Measurements from ENCODE around the gene LONP1. TPM values are rescaled to one million over a fixed set of nuclear protein-coding genes. Genes with fewer than 3 reads are reported as not detected.

Gene LONP1
- polyA plus RNA-seq, 1 donor from 2014 or later = 43.1 TPM

DNA sequence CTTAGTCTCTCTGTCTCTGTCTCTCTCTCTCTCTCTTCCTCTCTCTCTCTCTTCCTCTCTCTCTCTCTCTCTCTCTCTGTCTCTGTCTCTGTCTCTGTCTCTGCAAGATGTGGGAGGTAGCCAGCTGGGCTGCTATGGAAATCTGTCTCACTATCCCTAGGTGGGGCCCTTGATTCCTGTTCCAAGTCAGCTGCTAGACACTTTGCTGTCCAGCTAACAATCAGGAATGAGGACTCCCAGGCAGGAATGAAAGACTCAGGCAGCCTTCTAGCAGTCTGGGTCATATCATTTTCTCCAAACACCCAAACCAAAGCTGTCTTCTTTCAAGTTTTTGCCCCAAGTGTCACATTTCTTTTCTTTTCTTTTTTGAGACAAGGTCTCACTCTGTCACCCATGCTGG lies 23.7 kb upstream of the LONP1 start:
- Histone ChIP-seq H4K20me1 (ENCODE audit: insufficient read depth) (no peaks in the 10 kb centered on the region), H3K9me2 (ENCODE audit: insufficient read depth, low read length) (no peaks in the 10 kb centered on the region), H3K79me2 (replicated peaks; ENCODE audit: insufficient read depth, low read length) (no peaks in the 10 kb centered on the region), H3K4me3 (ENCODE audit: low read length) (no peak overlapping the region), H3K36me3 (ENCODE audit: insufficient read depth, low read length) (no peaks in the 10 kb centered on the region), H2AFZ (ENCODE audit: low read depth, low read length) (no peak overlapping the region), H3K27me3 (ENCODE audit: insufficient read depth, low read depth, low read length) (no peaks in the 10 kb centered on the region), H3K9me3 (ENCODE audit: low read length) (no peaks in the 10 kb centered on the region), H3K4me2 (ENCODE audit: low read length) (no peak overlapping the region), H3F3A (ENCODE audit: insufficient read depth, low read length, poor library complexity, severe bottlenecking) (no peaks in the 10 kb centered on the region), H3K27ac (ENCODE audit: low read length) (no peak overlapping the region), H3K9ac (ENCODE audit: low read length) (no peak overlapping the region)
- TF ChIP-seq POLR2AphosphoS5 (IDR thresholded peaks at IDR 0.05) (no peak), EZH2 (IDR thresholded peaks at IDR 0.05; ENCODE audit: borderline replicate concordance, insufficient read depth, low read length, poor library complexity, severe bottlenecking) (no peak), TAF1 (IDR thresholded peaks at IDR 0.05; ENCODE audit: low read depth) (no peak), MXI1 (conservative IDR thresholded peaks at IDR 0.05; ENCODE audit: poor library complexity, severe bottlenecking) (no peak), EP300 (conservative IDR thresholded peaks at IDR 0.05; ENCODE audit: poor library complexity, severe bottlenecking) (no peak), SMC3 (conservative IDR thresholded peaks at IDR 0.05; ENCODE audit: poor library complexity) (no peak), RAD21 (conservative IDR thresholded peaks at IDR 0.05) (no peak)
- TF ChIP-seq, protein P1, sequence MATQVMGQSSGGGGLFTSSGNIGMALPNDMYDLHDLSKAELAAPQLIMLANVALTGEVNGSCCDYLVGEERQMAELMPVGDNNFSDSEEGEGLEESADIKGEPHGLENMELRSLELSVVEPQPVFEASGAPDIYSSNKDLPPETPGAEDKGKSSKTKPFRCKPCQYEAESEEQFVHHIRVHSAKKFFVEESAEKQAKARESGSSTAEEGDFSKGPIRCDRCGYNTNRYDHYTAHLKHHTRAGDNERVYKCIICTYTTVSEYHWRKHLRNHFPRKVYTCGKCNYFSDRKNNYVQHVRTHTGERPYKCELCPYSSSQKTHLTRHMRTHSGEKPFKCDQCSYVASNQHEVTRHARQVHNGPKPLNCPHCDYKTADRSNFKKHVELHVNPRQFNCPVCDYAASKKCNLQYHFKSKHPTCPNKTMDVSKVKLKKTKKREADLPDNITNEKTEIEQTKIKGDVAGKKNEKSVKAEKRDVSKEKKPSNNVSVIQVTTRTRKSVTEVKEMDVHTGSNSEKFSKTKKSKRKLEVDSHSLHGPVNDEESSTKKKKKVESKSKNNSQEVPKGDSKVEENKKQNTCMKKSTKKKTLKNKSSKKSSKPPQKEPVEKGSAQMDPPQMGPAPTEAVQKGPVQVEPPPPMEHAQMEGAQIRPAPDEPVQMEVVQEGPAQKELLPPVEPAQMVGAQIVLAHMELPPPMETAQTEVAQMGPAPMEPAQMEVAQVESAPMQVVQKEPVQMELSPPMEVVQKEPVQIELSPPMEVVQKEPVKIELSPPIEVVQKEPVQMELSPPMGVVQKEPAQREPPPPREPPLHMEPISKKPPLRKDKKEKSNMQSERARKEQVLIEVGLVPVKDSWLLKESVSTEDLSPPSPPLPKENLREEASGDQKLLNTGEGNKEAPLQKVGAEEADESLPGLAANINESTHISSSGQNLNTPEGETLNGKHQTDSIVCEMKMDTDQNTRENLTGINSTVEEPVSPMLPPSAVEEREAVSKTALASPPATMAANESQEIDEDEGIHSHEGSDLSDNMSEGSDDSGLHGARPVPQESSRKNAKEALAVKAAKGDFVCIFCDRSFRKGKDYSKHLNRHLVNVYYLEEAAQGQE (IDR thresholded peaks at IDR 0.05; ENCODE audit: borderline replicate concordance) = no peak
- TF ChIP-seq, protein P2, sequence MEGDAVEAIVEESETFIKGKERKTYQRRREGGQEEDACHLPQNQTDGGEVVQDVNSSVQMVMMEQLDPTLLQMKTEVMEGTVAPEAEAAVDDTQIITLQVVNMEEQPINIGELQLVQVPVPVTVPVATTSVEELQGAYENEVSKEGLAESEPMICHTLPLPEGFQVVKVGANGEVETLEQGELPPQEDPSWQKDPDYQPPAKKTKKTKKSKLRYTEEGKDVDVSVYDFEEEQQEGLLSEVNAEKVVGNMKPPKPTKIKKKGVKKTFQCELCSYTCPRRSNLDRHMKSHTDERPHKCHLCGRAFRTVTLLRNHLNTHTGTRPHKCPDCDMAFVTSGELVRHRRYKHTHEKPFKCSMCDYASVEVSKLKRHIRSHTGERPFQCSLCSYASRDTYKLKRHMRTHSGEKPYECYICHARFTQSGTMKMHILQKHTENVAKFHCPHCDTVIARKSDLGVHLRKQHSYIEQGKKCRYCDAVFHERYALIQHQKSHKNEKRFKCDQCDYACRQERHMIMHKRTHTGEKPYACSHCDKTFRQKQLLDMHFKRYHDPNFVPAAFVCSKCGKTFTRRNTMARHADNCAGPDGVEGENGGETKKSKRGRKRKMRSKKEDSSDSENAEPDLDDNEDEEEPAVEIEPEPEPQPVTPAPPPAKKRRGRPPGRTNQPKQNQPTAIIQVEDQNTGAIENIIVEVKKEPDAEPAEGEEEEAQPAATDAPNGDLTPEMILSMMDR (IDR thresholded peaks at IDR 0.05; ENCODE audit: poor library complexity, severe bottlenecking) = no peak

DNA sequence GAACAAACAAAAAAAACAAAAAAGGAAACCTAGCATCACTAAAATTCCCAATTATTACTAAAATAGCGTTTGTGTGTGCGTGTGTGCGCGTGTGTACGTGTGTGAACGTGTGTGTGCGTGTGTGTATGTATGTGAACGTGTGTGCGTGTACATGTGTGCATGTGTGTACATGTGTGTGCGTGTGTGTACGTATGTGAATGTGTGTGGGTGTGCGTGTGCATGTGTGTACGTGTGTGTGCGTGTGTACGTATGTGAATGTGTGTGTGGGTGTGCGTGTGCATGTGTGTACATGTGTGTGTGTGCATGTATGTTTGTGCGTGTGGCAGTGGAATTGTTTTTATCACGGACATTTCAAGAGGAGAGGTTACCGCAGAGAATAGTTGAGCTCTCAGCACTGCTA lies 22.1 kb upstream of the LONP1 start:
- H3K27ac ChIP-seq (ENCODE audit: low read length) = no peak overlapping the region
- H3K4me3 ChIP-seq (ENCODE audit: low read length) = no peak overlapping the region
- no peaks in the 10 kb centered on the region for H3K9me2 ChIP-seq (ENCODE audit: insufficient read depth, low read length)
- no peak overlapping the region for H2AFZ ChIP-seq (ENCODE audit: low read depth, low read length)
- H3K79me2 ChIP-seq (replicated peaks; ENCODE audit: insufficient read depth, low read length) = no peaks in the 10 kb centered on the region
- TF ChIP-seq, protein P2 (IDR thresholded peaks at IDR 0.05; ENCODE audit: poor library complexity, severe bottlenecking) = no peak
- TF ChIP-seq POLR2AphosphoS5 (IDR thresholded peaks at IDR 0.05) = no peak
- no peak for TF ChIP-seq RAD21 (conservative IDR thresholded peaks at IDR 0.05)
- TF ChIP-seq, protein P1 (IDR thresholded peaks at IDR 0.05; ENCODE audit: borderline replicate concordance) = no peak
- TF ChIP-seq TAF1 (IDR thresholded peaks at IDR 0.05; ENCODE audit: low read depth) = no peak
- no peak for TF ChIP-seq MXI1 (conservative IDR thresholded peaks at IDR 0.05; ENCODE audit: poor library complexity, severe bottlenecking)
- TF ChIP-seq EP300 (conservative IDR thresholded peaks at IDR 0.05; ENCODE audit: poor library complexity, severe bottlenecking) = no peak
- H3K9ac ChIP-seq (ENCODE audit: low read length) = no peak overlapping the region
- no peaks in the 10 kb centered on the region for H3K27me3 ChIP-seq (ENCODE audit: insufficient read depth, low read depth, low read length)
- H3K4me2 ChIP-seq (ENCODE audit: low read length) = no peak overlapping the region
- H3K36me3 ChIP-seq (ENCODE audit: insufficient read depth, low read length) = no peaks in the 10 kb centered on the region
- no peaks in the 10 kb centered on the region for H4K20me1 ChIP-seq (ENCODE audit: insufficient read depth)
- H3K9me3 ChIP-seq (ENCODE audit: low read length) = no peaks in the 10 kb centered on the region
- no peaks in the 10 kb centered on the region for H3F3A ChIP-seq (ENCODE audit: insufficient read depth, low read length, poor library complexity, severe bottlenecking)
